HepG2 (cell line): Measurements from ENCODE around the gene POC1A. TPM values are rescaled to one million over a fixed set of nuclear protein-coding genes. Genes with fewer than 3 reads are reported as not detected.

Experiments
- ATAC-seq: fragments of 200-7000 bp; cut with Tn5 transposase; 3 replicates; pipeline ENCODE4 v1.9.1; 2020; ENCODE audit warnings: mild to moderate bottlenecking, moderate library complexity
- BruUV-seq: library from RNA; stranded (reverse); fragments of 400-500 nt; replicated peaks from 2 replicates; lab custom pipeline; 2021; lab: Mats Ljungman, UMichigan
- CTCF ChIA-PET: fragments of 300-600 bp; formaldehyde crosslinking; extraction: SDS; loops from one replicate; lab custom pipeline; 2021; ENCODE audit warnings: low total read pairs, inconsistent platforms, low intra/inter-chr PET ratio; lab: Yijun Ruan, JAX
- POLR2A ChIA-PET: fragments of 350-600 bp; sonication (Branson Sonifier 250); formaldehyde crosslinking; loops from one replicate; lab custom pipeline; 2020; ENCODE audit warnings: antibody characterized with exemption, inconsistent platforms; lab: Yijun Ruan, JAX
- DNase-seq: peaks from one replicate; pipeline ENCODE4 v3.0.0-alpha.2; 2015; ENCODE audit warnings: low spot score
- FAIRE-seq: peaks from 3 replicates; lab custom pipeline; 2011; peaks lifted over from hg19 to GRCh38; lab: Jason Lieb, UNC
- H2AFZ ChIP-seq: one replicate; pipeline ENCODE4 v1.6.1; 2011; ENCODE audit warnings: low read length, inconsistent platforms
- H3K27ac ChIP-seq: fragments of 300-600 bp; 3 replicates; pipeline ENCODE4 v1.8.0; 2011; ENCODE audit warnings: mixed run types, mild to moderate bottlenecking, mixed read lengths, low read length, inconsistent platforms; ENCODE audit not compliant: insufficient read depth; ENCODE audit errors: extremely low read length
- H3K27me3 ChIP-seq, 2 experiments: fragments of 200-600 bp in 1 of 2; 2 replicates in 1 of 2; 3 replicates in 1 of 2; pipeline versions ENCODE4 v1.6.0 to v1.8.0; 2011; ENCODE audit warnings: low read length in 2 of 2, mild to moderate bottlenecking in 2 of 2, moderate library complexity in 2 of 2, inconsistent platforms in 1 of 2; ENCODE audit not compliant: insufficient read depth in 2 of 2, control insufficient read depth in 1 of 2
- H3K36me3 ChIP-seq, 2 experiments: fragments of 200-600 bp in 1 of 2; replicated peaks in 1 of 2; 2 replicates in 1 of 2; 3 replicates in 1 of 2; pipeline versions ENCODE4 v1.5.1 to v1.8.0; 2011; ENCODE audit warnings: low read length in 2 of 2, inconsistent platforms in 1 of 2; ENCODE audit not compliant: insufficient read depth in 2 of 2, control insufficient read depth in 1 of 2
- H3K4me1 ChIP-seq: 2 replicates; pipeline ENCODE4 v1.5.1; 2012; ENCODE audit warnings: low read length, inconsistent platforms; ENCODE audit not compliant: insufficient read depth
- H3K4me2 ChIP-seq: 2 replicates; pipeline ENCODE4 v1.6.0; 2011; ENCODE audit warnings: low read depth, low read length, inconsistent platforms
- H3K4me3 ChIP-seq, 3 experiments: fragments of 200-600 bp in 1 of 3; sonication (generic), shearing (Covaris generic) in 1 of 3; replicated peaks in 1 of 3; 2 replicates each; pipeline ENCODE4 v1.5.1; 2011 to 2016; ENCODE audit warnings: low read length in 3 of 3, inconsistent platforms in 2 of 3, low read depth in 2 of 3, mild to moderate bottlenecking in 2 of 3, control low read depth in 1 of 3, mixed read lengths in 1 of 3; ENCODE audit not compliant: insufficient read depth in 1 of 3
- H3K79me2 ChIP-seq: one replicate; pipeline ENCODE4 v1.6.1; 2011; ENCODE audit warnings: low read length, inconsistent platforms; ENCODE audit not compliant: insufficient read depth
- H3K9ac ChIP-seq: 2 replicates; pipeline ENCODE4 v1.6.0; 2011; ENCODE audit warnings: mild to moderate bottlenecking, low read depth, low read length, inconsistent platforms; ENCODE audit not compliant: insufficient read depth
- H3K9me3 ChIP-seq: 2 replicates; pipeline ENCODE4 v1.5.1; 2012; ENCODE audit warnings: mild to moderate bottlenecking, low read length
- H4K20me1 ChIP-seq: 2 replicates; pipeline ENCODE4 v1.6.0; 2011; ENCODE audit warnings: inconsistent platforms, mild to moderate bottlenecking, low read length, moderate library complexity; ENCODE audit not compliant: insufficient read depth
- CEBPB ChIP-seq: IDR thresholded peaks from 2 replicates; pipeline ENCODE4 v1.6.1; 2011; ENCODE audit warnings: low read depth, low read length, improper control_type of control experiment, borderline replicate concordance
- CENPT ChIP-seq: sonication (generic); formaldehyde crosslinking; IDR thresholded peaks from 2 replicates; pipeline ENCODE4 v1.8.0; 2022; ENCODE audit warnings: low read depth, mild to moderate bottlenecking, moderate library complexity, missing genetic modification reagents
- EP300 ChIP-seq, 3 experiments: sonication (generic) in 1 of 3; formaldehyde crosslinking in 1 of 3; IDR thresholded peaks; 2 replicates each; pipeline versions ENCODE4 v1.5.1 to v1.6.1; 2011 to 2020; ENCODE audit warnings: low read depth in 2 of 3, low read length in 2 of 3, borderline replicate concordance in 1 of 3, improper control_type of control experiment in 1 of 3, mild to moderate bottlenecking in 1 of 3, missing genetic modification reagents in 1 of 3, moderate library complexity in 1 of 3
- FOXP1 ChIP-seq, 2 experiments: fragments of 450-650 bp in 1 of 2; IDR thresholded peaks; 2 replicates each; pipeline ENCODE4 v1.6.1; 2017 to 2018; ENCODE audit warnings: antibody characterized with exemption in 1 of 2
- KDM2A ChIP-seq: sonication (generic); formaldehyde crosslinking; IDR thresholded peaks from 2 replicates; pipeline ENCODE4 v1.4.0; 2020; ENCODE audit warnings: low read depth, missing genetic modification reagents, borderline replicate concordance
- MAFF ChIP-seq: IDR thresholded peaks from 2 replicates; pipeline ENCODE4 v1.6.1; 2011; ENCODE audit warnings: low read depth, low read length, improper control_type of control experiment
- MAFK ChIP-seq, 2 experiments: IDR thresholded peaks in 1 of 2; conservative IDR thresholded peaks in 1 of 2; 2 replicates each; pipeline ENCODE4 v1.6.1; 2011; ENCODE audit warnings: improper control_type of control experiment in 2 of 2, low read length in 2 of 2
- NFKBIZ ChIP-seq: IDR thresholded peaks from 2 replicates; pipeline ENCODE4 v1.6.1; 2018; ENCODE audit warnings: missing genetic modification reagents, missing compliant biosample characterization
- PHF5A ChIP-seq: IDR thresholded peaks from one replicate; pipeline ENCODE4 v1.6.1; 2018; ENCODE audit warnings: low read depth, missing genetic modification reagents; ENCODE audit not compliant: unreplicated experiment
- RNF2 ChIP-seq: fragments of 450-650 bp; conservative IDR thresholded peaks from 2 replicates; pipeline ENCODE4 v1.6.1; 2016; ENCODE audit warnings: low read depth
- SMC3 ChIP-seq: IDR thresholded peaks from 2 replicates; pipeline ENCODE4 v1.6.1; 2011; ENCODE audit warnings: low read length, improper control_type of control experiment
- ZNF343 ChIP-seq: sonication (generic); formaldehyde crosslinking; IDR thresholded peaks from 2 replicates; pipeline ENCODE4 v1.4.0; 2020; ENCODE audit warnings: mild to moderate bottlenecking, missing genetic modification reagents
- ZNF446 ChIP-seq: sonication (generic); formaldehyde crosslinking; IDR thresholded peaks from 2 replicates; pipeline ENCODE4 v1.5.0; 2020; ENCODE audit warnings: mild to moderate bottlenecking, missing genetic modification reagents
- ZNF670 ChIP-seq: sonication (generic); formaldehyde crosslinking; IDR thresholded peaks from 2 replicates; pipeline ENCODE4 v1.8.0; 2022; ENCODE audit warnings: mild to moderate bottlenecking, missing genetic modification reagents, borderline replicate concordance
- WGBS: methylation state at CpG from one replicate; pipeline ENCODE4 v1.1.6; 2017; ENCODE audit warnings: low lambda C conversion rate; 5-methylcytosine and 5-hydroxymethylcytosine counted together
- in situ Hi-C: cut with HindIII; loops from 2 replicates; pipeline ENCODE4 v1.10.0; 2017; ENCODE audit warnings: low pct_unique_long_range_greater_than_20kb; ENCODE audit not compliant: extremely low pct_ligation_motif_present
- intact Hi-C: fragments of 100-400 bp; cut with micrococcal nuclease; formaldehyde crosslinking; loops from one replicate; pipeline ENCODE4 v1.10.0; 2022; ENCODE audit not compliant: unreplicated experiment
- polyA plus RNA-seq, 8 experiments: library from polyadenylated mRNA; depleted of rRNA in 3 of 8; stranded (reverse) in 7 of 8; unstranded in 1 of 8; fragments of >200 nt; fragmentation: Illumina TruSeq in 4 of 8; extraction: Trizol in 4 of 8; gene quantifications; 2 replicates each; pipeline versions ENCODE4 v1.2.1 to v1.2.3, GENCODE V29; 2011 to 2016; ENCODE audit warnings: low read depth in 4 of 8, missing spikeins in 1 of 8, mixed read lengths in 1 of 8; ENCODE audit not compliant: insufficient read depth in 1 of 8
- total RNA-seq, 5 experiments: library from RNA; depleted of rRNA; stranded (reverse); fragments of >200 nt; fragmentation: Illumina TruSeq; extraction: Trizol; gene quantifications; 2 replicates each; pipeline ENCODE4 v1.2.3, GENCODE V29; 2016; ENCODE audit warnings: low read depth in 1 of 5

POC1A gene
- total and polyA plus RNA-seq, 2 of the 13 experiments (the other 11 are each of a cell fraction or from before 2014, with no cell fraction given), result 14.6 to 20.0 TPM

DNA sequence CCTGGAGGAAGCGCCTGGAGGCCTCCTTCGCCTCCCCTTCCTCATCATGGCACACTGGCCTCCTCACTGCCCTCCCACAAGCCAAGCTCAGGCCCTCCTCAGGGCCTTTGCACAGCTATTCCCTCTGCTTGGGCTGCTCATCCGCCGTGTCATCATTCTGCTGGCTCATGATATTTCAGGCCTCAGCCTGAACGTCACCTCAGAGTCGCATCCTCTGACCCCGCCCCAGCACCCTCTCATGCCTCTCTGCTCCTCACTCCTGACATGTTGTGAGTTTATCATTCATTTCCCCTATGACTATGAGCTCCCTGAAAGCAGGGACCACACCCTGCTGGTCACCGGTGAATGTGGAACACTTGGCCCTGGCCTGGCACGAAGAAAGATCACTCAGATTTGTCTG, 20.7 kb upstream of the POC1A start:
- no peaks in the 10 kb centered on the region for H3K79me2 ChIP-seq
- no peaks in the 10 kb centered on the region for H3K9me3 ChIP-seq
- ChIA-PET POLR2A (interaction anchor here (1.0 to 3.5 kb wide), 2 partner anchors 19 to 20 kb away, joined by 3 to 30 read pairs; partner anchors contain the start of gene POC1A), CTCF (no interaction called here)
- intact Hi-C loops, result no loop called here
- WGBS, result 48% methylated on average over 9 of the region's 9 CpGs
- H3K36me3 ChIP-seq, result no peaks in the 10 kb centered on the region
- no peak overlapping the region for H3K27ac ChIP-seq
- no peak overlapping the region for H3K4me3 ChIP-seq
- DNase-seq (no peak), FAIRE-seq (no peak), ATAC-seq (no peak)
- TF ChIP-seq SMC3 (no peak), RNF2 (no peak), CENPT (CRISPR knock-in tag) (no peak), MAFF (0 out of 2 replicates have a peak, but pooled peaks have one; percentile 2), PHF5A (no peak), ZNF670 (CRISPR knock-in tag) (no peak), ZNF343 (CRISPR knock-in tag) (no peak), NFKBIZ (CRISPR knock-in tag) (no peak), FOXP1 (IDR thresholded peaks at IDR 0.05) (no peak), FOXP1 (CRISPR knock-in tag; IDR thresholded peaks at IDR 0.05) (no peak), KDM2A (CRISPR knock-in tag) (no peak), CEBPB (no peak), ZNF446 (CRISPR knock-in tag) (no peak), EP300 (IDR thresholded peaks at IDR 0.05; ENCODE audit: low read depth in 2 of 2, low read length in 2 of 2) (no peak), EP300 (CRISPR knock-in tag; IDR thresholded peaks at IDR 0.05; ENCODE audit: borderline replicate concordance) (no peak), MAFK (conservative IDR thresholded peaks at IDR 0.05 in 1 of 2, IDR thresholded peaks at IDR 0.05 in 1 of 2; ENCODE audit: low read length in 2 of 2) (peak; percentile 37 to 52; a peak in 3 of 4 replicates)
- H3K27me3 ChIP-seq, result no peaks in the 10 kb centered on the region
- H3K4me2 ChIP-seq, result no peak overlapping the region
- no TSS peak for BruUV-seq
- no peak overlapping the region for H2AFZ ChIP-seq
- no peak overlapping the region for H3K9ac ChIP-seq
- H3K4me1 ChIP-seq, result peaks cover 69% of the 10 kb centered on the region
- no peaks in the 10 kb centered on the region for H4K20me1 ChIP-seq
- in situ Hi-C loops, result no loop called here
